HG02943 (cell line): Measurements from ENCODE around the gene ATP5F1A.
A peak's percentile ranks its signal among the peaks of the same experiment; 100 is the strongest.
"Not testable (repeated sequence)": the region's sequence is repeated elsewhere in the genome, so short reads cannot be mapped to it uniquely, and the experiment has no call there.

Experiments used
- ATAC-seq: cut with Tn5 transposase; IDR thresholded peaks from one replicate; pipeline ENCODE4 v1.9.1; 2021; ENCODE audit warnings: mild to moderate bottlenecking, low read depth, moderate library complexity; ENCODE audit not compliant: unreplicated experiment

ATP5F1A gene

DNA sequence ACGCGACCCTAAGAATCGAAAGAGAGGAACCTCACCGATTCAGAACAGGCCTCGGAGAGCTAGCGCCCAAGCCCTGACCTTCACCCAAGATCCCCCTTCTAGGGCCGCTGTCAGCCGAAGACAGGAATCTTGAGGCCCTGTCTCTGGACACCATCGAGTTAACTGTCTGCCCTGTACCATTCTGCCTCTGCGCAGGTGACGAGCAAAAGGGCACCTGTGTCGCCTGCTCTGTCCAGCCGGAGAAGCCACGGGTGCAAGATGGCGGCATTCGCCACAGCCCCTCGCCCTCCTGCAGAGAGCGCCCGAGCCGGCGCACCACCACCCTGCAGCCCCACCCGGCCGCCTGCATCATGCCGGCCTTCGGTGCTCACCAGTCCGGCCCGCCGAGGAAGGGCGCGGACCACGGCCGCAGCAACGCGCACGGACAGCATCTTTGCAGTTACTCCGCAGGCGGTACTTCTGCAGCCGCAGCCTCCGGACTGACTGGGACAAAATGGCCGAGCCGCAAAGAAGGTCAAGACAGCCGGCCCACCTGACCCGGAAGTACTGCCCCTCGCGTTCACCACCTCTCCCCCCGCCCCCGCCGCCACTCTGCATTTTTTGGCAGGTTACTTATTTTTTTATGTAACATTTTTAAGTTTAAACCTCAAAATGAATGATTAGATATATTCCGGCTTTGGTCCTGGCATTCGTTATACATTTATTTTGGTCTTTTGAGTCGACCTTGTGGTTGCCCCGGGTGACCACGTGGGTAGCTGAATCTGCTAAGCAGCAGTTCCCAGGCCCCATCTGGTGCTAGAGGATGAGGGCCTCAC, at the start of gene ATP5F1A:
ATP5F1A (minus strand) TSS at position 496 of the 815 bp plus-strand sequence; CDS start at position 431, 65 bp downstream.
- ATAC-seq: peak; percentile 75

DNA sequence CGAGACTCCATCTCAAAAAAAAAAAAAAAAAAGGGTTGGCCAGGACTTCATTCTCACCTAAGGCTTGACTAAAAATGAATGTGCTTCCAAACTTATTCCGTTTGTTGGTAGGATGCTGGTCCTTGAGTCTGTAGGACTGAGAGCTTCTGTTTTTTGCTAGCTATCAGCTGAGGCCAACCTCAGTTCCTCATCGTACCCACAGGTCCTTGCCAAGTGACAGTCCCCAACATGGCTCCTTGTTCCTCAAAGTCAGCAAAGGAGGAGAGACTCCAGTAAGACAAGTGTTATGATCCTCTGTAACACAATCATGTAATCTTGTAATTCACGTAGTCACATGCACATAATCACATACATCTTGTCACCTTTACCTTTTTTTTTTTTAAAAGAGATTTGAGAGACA, 43.1 kb upstream of the ATP5F1A start:
- ATAC-seq: no peak

GRCh38 chr18:46140173-46140572, 42.1 kb upstream of the ATP5F1A start:
- no peak for ATAC-seq

DNA sequence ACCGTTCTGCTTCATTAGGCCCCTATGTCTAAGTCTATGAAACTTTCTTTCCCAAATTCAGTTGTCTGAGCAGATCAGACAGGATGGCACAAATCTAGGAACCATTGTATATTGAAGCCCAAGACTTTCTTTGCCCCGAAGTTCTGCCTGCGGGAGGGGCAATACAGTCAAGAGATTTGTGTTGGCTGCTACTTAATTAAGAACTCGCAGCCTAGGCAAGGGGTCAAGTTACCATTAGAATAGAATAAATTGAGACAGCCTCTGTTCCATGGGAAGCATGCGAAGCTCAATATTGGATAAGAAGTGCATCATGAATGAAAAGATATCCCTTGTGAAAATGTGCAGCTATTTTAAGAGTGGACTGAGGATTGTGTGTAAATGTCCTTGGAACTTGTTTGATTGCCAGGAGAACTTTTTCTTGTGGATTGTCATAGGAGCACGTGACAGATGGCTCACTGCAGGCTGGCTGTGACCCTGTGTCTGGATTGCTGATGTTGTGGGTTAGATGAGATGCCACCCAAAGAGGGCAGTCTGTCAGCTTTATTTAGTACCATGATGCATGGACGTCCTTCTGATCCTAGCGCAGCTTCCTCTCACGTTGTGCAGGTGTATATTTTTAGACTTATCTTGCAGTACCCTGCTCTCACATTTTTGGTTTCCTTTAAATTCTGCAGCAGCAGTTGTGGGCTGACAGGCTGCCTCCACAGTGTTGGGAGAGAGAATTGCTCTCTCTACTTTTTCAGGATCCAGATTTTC, 37.0 kb upstream of the ATP5F1A start:
- no peak for ATAC-seq

- ATAC-seq: no peak
Observed at GRCh38 chr18:46133534-46133933, 35.4 kb upstream of the ATP5F1A start.

- ATAC-seq: not testable (repeated sequence)
Observed at GRCh38 chr18:46130549-46130948, 32.5 kb upstream of the ATP5F1A start.

DNA sequence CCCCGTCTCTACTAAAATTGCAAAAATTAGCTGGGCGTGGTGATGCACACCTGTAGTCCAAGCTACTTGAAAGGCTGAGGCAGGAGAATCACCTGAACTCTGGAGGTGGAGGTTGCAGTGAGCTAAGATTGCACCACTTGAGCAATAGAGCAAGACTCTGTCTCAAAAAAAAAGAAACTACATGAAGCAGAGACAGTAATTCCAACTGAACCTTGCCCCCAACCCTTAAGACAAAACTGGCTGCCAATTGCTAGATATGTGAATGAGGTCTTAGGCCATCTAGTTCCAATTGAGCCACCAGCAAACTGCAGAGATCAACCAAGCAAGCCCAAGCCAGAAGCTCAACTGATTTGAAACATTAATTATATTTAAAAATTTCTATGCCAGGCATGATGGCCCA, 32.0 kb upstream of the ATP5F1A start:
- ATAC-seq: no peak

DNA sequence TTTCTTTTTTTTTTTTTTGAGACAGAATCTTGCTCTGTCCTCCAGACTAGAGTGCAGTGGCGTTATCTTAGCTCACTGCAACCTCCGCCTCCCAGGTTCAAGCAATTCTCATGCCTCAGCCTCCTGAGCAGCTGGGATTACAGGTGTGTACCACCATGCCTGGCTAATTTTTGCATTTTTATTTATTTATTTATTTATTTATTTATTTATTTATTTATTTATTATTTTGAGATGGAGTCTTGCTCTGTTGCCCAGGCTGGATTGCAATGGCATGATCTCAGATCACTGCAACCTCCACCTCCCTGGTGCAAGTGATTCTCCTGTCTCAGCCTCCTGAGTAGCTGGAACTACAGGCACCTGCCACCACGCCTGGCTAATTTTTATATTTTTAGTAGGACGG, 28.5 kb upstream of the ATP5F1A start:
- ATAC-seq: not testable (repeated sequence)

GRCh38 chr18:46113751-46114150, 15.7 kb upstream of the ATP5F1A start:
- no peak for ATAC-seq

DNA sequence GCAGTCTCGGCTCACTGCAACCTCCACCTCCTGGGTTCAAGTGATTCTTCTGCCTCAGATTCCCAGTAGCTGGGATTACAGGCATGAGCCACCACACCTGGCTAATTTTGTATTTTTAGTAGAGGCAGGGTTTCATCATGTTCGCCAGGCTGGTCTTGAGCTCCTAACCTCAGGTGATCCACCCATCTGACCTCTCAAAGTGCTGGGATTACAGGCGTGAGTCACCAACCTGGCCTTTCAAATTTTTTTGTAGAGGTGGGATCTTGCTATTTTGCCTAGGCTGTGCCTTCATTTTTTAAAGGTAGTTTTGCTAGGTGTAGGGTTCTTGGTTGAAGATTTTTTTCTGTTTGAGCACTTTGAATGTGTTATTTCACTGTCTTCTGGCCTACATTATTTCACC, 12.3 kb upstream of the ATP5F1A start:
- ATAC-seq: no peak

DNA sequence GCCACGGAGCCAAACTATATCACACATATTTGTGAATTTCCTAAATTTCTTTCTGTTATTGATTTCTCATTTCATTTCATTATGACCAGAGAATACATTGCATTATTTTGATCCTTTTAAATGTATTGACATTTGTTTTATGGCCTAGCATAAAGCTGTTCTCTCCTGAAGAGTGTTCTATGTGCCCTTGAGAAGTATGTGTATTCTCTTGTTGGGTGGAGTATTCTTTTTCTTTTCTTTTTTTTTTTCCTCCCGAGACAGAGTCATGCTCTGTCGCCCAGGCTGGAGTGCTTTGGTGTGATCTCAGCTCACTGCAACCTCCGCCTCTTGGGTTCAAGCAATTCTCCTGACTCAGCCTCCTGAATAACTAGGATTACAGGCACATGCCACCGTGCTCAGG, 11.3 kb upstream of the ATP5F1A start:
- no peak for ATAC-seq

- peak; percentile 93 for ATAC-seq
Observed at GRCh38 chr18:46104128-46104911, 6.2 kb upstream of the ATP5F1A start, which contains the start of gene HAUS1. Gene HAUS1, plus strand, starts transcription at chr18:46104385. Its CDS starts 27 bp downstream, at chr18:46104412.

GRCh38 chr18:46099463-46099862, 1.4 kb upstream of the ATP5F1A start:
- no peak for ATAC-seq

DNA sequence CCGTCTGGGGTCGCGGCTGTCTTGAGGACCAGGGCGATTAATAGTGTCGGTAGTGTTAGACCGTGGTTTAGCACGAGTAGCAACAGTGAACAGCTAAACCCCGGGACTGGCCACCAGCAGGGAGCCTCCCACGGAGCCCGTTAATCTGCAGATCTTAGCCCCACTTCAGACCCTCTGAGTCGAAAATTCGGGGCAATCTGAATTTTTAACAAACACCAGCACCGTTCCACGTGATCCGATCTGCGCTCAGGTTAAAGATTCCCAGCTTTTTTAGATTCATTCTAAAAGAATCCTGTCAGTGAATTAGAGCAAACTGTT, 479 bp upstream of the ATP5F1A start:
- no peak for ATAC-seq

DNA sequence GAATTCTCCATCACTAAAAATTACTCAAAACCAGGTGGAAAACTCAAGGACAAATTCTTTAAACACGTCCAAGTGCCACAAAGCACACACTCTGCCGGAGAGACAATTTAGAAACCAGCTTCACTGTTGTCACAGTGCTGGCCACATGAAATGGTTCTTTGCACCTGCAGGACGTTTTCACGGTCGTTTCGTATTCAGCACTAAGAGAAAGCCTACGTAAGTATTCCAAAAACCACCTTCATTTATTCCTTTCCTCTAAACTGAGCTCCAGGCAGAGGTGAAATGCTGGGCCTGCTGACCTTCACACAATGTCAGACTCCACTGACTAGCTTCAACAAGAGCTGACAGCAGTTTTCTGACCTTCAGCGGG, 680 bp downstream of the ATP5F1A start:
- peak; percentile 20 for ATAC-seq

- ATAC-seq: no peak
Observed at GRCh38 chr18:46096651-46097300, 1.3 kb downstream of the ATP5F1A start.

- ATAC-seq: no peak
Observed at GRCh38 chr18:46095532-46095931, 2.6 kb downstream of the ATP5F1A start.

- not testable (repeated sequence) for ATAC-seq
Observed at GRCh38 chr18:46088501-46088900, 9.6 kb downstream of the ATP5F1A start.

DNA sequence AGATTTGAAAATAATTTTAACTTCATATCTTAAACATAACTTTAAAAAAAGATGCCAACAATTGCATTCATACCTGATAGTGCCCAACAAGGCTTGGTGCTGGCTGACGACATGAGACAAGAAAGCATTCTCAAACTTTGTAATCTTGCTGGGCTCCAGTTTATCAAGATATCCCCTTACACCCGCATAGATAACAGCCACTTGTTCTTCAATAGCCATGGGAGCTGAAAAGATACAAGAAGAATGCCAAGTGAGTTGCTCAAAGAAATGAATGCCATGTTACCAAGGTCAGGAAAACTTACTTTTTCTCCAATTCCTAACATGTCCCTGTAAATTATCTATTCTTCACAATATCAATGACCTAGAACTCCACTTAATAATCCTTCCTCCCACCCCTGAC, 13.7 kb downstream of the ATP5F1A start:
- ATAC-seq: no peak

- no peak for ATAC-seq
Observed at GRCh38 chr18:46080156-46080555, 17.9 kb downstream of the ATP5F1A start.

DNA sequence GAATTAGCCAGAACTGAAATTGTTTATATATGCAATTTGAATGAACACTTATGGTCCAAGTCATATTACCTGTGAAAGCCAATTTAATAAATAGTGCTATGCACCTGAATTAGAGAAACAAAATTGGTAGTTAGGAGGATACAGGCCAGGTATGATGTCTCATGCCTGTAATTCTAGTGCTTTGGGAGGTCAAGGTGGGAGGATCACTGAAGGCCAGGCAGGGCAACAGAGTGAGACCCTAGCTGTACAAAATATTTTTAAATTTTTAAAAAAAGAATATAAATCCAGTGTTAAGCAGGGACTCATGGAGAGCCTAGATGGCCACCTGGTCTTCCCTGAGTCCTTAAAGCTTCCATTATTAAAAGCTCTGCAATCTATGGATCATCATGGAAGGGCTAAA, 18.8 kb downstream of the ATP5F1A start:
- ATAC-seq: no peak
